DOHH2 (cell line): ENCODE results near the gene IRS1.

ENCODE experiments used
- EZH2phosphoT487 ChIP-seq: fragments of 200-600 bp; sonication (generic); IDR thresholded peaks from 2 replicates; pipeline ENCODE4 v1.6.1; 2017; ENCODE audit warnings: borderline replicate concordance, mild to moderate bottlenecking, antibody characterized with exemption, low read length, moderate library complexity, mixed read lengths
- TF ChIP-seq, protein P1 (sequence below): fragments of 200-600 bp; sonication (generic); IDR thresholded peaks from one replicate; pipeline ENCODE4 v1.5.1; 2014; ENCODE audit warnings: antibody characterized with exemption, mild to moderate bottlenecking, low read depth, low read length; ENCODE audit not compliant: poor library complexity, severe bottlenecking

- TF ChIP-seq, protein P1, sequence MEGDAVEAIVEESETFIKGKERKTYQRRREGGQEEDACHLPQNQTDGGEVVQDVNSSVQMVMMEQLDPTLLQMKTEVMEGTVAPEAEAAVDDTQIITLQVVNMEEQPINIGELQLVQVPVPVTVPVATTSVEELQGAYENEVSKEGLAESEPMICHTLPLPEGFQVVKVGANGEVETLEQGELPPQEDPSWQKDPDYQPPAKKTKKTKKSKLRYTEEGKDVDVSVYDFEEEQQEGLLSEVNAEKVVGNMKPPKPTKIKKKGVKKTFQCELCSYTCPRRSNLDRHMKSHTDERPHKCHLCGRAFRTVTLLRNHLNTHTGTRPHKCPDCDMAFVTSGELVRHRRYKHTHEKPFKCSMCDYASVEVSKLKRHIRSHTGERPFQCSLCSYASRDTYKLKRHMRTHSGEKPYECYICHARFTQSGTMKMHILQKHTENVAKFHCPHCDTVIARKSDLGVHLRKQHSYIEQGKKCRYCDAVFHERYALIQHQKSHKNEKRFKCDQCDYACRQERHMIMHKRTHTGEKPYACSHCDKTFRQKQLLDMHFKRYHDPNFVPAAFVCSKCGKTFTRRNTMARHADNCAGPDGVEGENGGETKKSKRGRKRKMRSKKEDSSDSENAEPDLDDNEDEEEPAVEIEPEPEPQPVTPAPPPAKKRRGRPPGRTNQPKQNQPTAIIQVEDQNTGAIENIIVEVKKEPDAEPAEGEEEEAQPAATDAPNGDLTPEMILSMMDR = no peak
- no peak for TF ChIP-seq EZH2phosphoT487
These were observed 105.5 kb downstream of the IRS1 start for GRCh38 chr2:226694149-226694548.
